HG03442 (cell line): ENCODE measurements around the gene BOLA2B.
"Not testable (repeated sequence)": the region's sequence is repeated elsewhere in the genome, so short reads cannot be mapped to it uniquely, and the experiment has no call there.

Experiments used
- ATAC-seq: cut with Tn5 transposase; IDR thresholded peaks from one replicate; pipeline ENCODE4 v1.9.1; 2021; ENCODE audit warnings: mild to moderate bottlenecking, moderate library complexity; ENCODE audit not compliant: unreplicated experiment

Gene BOLA2B

GRCh38 chr16:30184891-30185682 lies 8.4 kb downstream of the BOLA2B start:
- no peak for ATAC-seq

DNA sequence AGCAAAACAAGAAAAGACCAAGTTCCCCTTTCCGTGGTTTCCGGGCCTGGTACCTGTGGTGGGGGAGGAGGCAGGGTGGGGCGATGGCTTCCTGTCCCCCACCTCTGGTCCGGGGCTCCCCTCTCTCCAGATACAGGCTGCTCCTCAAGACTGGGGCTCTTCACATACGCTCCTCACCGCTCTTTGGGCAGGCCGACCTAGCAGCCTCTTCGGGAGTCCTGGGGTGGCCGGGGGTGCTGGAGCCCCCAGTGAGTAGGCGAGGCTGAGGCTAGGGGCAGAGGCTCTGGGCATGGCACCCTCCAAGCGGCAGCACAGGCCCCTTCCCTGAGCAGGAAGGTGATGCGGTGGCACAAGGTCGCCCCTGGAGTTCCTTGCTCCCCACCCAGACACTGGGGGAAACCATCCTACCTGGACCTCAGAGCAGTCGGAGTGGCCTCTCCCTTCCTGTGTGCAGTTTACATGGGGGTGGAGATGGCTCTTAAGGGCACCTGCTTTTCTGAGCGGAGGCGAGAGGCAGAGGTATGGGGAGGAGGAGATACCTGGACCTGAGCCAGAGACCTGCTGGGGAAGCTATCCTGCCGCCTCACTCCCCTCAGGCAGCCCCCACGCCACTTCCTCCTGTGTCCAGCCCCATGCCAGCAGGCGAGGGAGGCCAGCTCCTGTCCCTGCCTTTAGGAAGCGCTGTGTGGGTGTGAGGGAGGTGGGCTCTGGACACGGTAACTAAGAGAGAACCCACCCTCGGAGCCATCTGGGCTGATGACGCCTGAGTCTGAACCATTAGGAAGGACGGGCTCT lies 9.2 kb downstream of the BOLA2B start:
- ATAC-seq = peak; percentile 2

DNA sequence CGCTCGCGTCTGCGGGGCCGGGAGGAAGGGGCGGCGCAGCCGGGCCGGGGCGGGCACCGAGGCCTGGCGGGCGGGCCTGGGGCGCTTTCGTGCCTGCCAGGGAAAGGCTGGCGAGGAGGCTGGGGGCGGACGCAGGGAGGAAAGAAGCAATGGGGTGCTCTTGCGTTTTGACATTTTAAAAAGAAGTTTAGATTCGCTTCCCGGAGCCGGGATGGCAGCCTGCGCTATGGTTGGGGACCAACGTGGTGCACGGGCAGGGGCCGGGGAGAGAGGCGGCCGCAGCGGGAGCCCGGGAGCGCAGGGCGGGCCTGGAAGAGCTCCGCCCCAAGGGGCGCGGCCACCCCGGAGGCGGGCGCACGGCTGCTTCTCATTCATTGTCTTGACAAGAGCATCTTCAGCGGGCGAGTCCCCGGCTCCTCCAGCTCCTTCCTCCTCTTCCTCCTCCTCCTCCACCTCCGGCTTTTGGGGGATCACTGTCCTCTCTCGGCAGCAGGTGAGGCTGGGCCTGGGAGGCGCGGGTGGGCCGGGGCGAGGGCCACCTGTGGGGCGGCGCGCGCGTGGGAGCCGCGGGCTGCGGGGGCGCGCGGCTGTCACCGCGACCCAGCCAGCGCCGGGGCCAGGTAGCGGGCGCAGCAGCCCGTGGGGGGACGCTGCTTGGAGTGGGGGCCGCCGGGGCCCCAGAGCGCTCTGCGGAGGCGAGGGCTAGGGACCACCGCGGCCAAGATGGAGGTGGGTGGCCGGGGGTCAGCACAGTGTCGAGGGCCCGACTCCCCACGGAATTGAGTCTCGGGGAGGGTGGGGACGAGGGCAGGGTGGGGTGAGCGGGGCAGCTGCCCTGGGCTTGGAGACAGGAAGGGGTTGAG lies 10.0 kb downstream of the BOLA2B start, which contains the start of gene CORO1A:
TSS of gene CORO1A (plus strand) at position 370 of the 863 bp plus-strand sequence. CDS start 1,608 bp downstream, outside the sequence.
- peak; percentile 41 for ATAC-seq

- ATAC-seq = no peak
Observed at GRCh38 chr16:30180741-30181140, 12.7 kb downstream of the BOLA2B start.

DNA sequence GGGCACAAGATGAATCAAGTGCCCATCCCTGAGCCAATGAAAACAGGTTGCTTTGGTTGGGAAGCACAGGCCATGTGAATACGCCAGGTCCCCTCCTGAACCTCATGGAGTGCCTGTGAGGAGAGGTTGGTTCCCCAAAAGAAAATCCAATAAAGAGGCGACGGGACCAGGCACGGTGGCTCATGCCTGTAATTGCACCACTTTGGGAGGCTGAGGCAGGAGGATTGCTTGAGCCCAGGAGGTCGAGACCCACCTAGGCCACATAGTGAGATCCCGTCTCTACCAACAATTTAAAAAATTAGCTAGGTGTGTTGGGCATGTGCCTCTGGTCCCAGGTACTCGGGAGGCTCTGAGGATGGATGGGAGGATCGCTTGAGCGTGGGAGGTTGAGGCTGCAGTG lies 13.5 kb downstream of the BOLA2B start:
- no peak for ATAC-seq

DNA sequence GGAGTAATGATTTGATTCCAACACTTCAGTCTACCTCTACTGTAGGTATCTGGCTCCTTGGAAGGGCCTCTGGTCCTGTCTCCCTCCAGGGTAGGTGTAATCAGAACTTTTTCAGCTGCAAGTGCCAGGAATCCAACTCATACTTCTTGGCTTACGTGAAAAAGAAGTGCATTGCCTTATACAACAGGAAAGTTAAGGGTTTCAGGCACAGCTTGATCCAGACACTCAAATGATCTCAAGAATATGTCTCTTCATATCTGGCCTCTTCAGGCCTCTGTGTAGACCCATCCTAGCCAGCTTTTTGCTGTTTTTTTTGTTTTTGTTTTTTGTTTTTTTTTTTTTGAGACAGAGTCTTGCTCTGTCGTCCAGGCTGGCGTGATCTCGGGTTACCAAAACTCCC lies 14.3 kb downstream of the BOLA2B start:
- ATAC-seq = no peak

DNA sequence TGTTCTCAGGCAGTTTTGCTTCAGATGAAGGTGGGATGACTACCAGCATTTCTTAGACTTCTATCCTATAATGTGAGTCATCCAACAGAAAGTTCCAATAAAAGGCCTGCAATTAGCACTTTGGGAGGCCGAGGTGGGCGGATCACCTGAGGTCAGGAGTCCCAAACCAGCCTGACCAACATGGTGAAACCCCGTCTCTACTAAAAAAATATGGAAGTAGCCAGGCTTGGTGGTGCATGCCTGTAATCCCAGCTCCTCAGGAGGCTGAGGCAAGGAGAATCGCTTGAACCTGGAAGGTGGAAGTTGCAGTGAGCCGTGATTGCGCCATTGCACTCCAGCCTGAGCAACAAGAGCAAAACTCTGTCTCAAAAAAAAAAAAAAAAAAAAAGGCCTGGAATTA lies 16.6 kb downstream of the BOLA2B start:
- not testable (repeated sequence) for ATAC-seq

DNA sequence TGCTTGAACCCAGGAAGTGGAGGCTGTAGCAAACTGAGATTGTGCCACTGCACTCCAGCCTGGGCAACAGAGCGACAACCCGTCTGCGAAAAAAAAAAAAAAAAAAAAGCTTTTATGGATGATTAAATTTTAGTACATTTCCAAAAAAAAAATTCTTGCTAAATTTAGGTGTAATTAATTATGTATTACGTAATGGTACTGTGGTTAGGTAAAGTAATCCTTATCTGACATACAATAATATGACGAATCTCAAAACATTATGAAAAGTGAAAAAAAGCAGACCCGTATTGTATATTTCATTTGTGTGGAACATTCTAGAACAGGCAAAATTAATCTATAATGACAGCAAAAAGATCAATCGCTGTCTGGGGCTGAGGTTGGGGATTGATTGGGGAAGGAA lies 20.4 kb downstream of the BOLA2B start:
- ATAC-seq = no peak

DNA sequence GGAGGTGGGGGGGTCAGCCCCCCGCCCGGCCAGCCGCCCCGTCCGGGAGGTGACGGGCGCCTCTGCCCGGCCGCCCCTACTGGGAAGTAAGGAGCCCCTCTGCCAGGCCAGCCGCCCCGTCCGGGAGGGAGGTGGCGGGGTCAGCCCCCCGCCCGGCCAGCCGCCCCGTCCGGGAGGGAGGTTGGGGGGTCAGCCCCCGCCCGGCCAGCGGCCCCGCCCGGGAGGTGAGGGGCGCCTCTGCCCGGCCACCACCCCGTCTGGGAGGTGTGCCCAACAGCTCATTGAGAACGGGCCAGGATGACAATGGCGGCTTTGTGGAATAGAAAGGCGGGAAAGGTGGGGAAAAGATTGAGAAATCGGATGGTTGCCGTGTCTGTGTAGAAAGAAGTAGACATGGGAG lies 23.3 kb downstream of the BOLA2B start:
- not testable (repeated sequence) for ATAC-seq

DNA sequence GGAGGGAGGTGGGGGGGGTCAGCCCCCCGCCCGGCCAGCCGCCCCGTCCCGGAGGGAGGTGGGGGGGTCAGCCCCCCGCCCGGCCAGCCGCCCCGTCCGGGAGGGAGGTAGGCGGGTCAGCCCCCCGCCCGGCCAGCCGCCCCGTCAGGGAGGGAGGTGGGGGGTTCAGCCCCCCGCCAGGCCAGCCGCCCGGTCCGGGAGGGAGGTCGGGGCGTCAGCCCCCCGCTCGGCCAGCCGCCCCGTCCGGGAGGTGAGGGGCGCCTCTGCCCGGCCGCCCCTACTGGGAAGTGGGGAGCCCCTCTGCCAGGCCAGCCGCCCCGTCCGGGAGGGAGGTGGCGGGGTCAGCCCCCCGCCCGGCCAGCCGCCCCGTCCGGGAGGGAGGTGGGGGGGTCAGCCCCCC lies 24.1 kb downstream of the BOLA2B start:
- ATAC-seq = not testable (repeated sequence)

GRCh38 chr16:30168746-30169145 lies 24.7 kb downstream of the BOLA2B start:
- not testable (repeated sequence) for ATAC-seq

DNA sequence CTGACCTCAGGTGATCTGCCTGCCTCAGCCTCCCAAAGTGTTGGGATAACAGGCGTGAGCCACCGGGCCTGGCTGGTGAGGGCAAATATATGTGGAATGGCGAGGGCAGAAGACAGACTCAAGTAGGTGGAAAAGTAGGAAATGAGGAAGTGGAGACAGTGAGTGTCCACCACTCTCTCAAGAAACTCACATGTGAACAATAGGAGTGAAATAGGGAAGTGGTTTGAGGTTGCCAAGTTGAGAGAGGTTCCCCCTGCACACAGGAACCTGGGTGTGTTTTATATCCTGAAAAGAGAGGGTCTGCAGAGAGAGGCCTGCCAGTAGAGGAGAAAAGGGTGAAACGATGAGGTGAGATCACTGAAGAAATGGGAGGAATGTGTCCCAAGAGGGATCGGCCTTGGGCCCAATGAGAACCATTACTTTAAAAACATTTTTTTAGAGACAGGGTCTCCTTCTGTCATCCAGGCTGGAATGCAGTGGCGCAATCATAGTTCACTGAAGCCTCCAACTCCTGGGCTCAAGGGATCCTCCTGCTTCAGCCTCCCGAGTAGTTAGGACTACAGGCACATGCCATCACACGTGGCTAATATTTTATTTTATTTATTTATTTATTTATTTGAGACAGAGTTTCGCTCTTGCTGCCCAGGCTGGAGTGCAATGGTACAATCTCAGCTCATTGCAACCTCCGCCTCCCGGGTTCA lies 27.1 kb downstream of the BOLA2B start:
- peak; percentile 69 for ATAC-seq

DNA sequence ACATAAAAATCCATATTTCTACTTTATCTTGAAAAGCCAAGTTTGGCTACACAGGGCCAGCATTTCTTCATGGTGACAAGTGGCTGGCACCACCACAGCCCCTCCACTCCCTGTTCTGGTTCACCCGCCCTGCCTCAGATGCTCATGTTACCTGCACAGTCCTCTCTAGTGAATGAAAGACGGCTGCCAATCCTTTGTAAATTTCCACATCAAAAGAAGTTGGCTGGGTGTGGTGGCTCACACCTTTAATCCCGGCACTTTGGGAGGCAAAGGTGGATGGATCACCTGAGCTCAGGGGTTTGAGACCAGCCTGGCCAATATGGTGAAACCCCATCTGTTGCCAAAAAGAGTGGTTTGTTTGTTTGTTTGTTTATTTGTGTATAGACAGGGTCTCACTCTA lies 29.9 kb downstream of the BOLA2B start:
- no peak for ATAC-seq

DNA sequence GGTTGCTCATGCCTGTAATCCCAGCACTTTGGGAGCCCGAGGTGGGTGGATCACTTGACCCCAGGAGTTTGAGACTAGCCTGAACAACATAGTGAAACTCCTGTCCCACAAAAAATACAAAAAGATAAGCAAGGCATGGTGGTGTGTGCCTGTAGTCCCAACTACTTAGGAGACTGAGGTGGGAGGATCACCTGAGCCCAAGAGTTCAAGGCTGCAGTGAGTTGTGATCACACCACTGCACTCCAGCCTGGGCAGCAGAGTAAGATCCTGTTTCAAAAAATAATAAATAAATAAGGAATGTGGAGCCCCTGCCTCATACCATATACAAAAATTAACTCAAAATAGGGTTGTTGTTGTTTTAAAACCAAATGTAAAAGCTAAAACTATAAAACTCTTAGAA lies 36.3 kb downstream of the BOLA2B start:
- no peak for ATAC-seq

- ATAC-seq = no peak
Observed at GRCh38 chr16:30155188-30155587, 38.3 kb downstream of the BOLA2B start.

DNA sequence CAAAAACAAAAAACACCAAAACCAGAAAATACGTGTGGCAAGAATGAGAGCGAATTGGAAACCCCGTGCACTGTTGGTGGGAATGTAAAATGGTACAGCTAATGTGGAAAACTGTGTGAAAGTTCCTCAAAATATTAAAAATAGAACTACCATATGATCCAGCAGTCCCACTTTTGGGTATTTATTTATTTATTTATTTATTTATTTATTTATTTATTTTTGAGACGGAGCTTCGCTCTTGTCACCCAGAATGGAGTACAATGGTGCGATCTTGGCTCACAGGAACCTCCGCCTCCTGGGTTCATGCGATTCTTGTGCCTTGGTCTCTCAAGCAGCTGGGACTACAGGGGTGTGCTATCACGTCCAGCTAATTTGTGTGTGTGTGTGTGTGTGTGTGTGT lies 40.9 kb downstream of the BOLA2B start:
- ATAC-seq = no peak

GRCh38 chr16:30151091-30151490 lies 42.4 kb downstream of the BOLA2B start:
- ATAC-seq = no peak

DNA sequence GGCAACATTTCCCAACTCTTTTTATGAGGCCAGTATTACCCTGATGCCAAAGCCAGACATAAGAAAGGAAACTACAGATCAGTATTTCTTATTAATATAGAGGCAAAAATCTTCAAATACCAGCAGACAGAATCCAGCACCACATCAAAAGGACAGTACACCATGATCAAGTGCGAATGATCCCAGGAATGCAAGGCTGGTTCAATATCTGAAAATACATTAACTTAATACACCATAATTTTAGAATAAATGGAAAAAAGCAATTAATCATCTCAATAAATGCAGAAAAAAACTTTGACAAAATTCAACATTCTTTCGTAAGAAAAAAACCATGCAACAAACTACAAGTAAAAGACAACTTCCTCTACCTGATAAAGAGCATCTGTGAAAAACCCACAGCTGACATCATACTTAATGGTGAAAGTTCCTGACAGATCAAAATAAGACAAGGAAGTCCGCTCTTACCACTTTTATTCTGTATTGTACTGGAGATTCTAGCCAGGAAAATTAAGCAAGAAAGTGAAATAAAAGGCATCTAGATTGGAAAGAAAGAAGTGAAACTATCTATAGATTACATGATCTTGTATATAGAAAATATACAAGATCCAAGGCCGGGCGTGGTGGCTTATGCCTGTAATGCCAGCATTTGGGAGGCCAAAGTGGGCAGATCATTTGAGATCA lies 44.1 kb downstream of the BOLA2B start:
- ATAC-seq = no peak

DNA sequence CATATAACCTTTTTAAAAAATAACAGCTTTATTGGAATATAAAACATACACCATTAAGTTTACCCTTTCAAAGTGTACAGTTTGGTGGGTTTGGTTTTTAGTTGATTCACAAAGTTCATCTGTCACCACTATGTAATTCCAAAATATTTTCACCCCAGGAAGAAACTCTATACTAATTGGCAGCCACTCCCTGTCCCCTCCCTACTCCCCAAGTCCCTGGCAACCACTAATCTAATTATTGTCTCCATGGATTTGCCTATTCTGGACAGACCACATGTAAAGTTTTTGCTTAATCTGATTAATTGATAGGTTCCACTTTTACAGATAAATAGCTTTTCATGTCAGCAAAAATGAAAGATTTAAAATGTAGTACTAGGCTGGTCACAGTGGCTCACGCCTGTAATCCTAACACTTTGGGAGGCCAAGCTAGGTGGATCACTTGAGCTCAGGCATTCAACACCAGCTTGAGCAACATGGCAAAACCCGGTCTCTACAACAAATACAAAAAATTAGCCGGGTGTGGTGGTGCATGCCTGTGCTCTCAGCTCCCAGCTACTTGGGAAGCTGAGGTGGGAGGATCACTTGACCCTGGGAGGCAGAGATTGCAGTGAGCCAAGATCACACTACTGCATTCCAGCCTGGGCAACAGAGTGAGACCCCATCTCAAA lies 45.5 kb downstream of the BOLA2B start:
- ATAC-seq = no peak
